Caki2 (cell line): ENCODE data around the gene RPS19BP1. TPM values are rescaled to one million over a fixed set of nuclear protein-coding genes. Genes with fewer than 3 reads are reported as not detected.
"Not testable (repeated sequence)": the region's sequence is repeated elsewhere in the genome, so short reads cannot be mapped to it uniquely, and the experiment has no call there.

Source experiments
- DNase-seq: peaks from one replicate; pipeline ENCODE4 v3.0.0-alpha.2; 2015; ENCODE audit warnings: low read depth
- in situ Hi-C: cut with HindIII; loops from 2 replicates; pipeline ENCODE4 v1.10.0; 2016; ENCODE audit warnings: low sequenced_read_pairs, low pct_unique_long_range_greater_than_20kb, mixed read lengths
- total RNA-seq: library from RNA; depleted of rRNA; stranded (reverse); fragments of >200 nt; shearing (Covaris generic); gene quantifications from 2 replicates; pipeline ENCODE4 v1.2.3, GENCODE V29; 2014; ENCODE audit warnings: low replicate concordance

The RPS19BP1 gene
- total RNA-seq, 1 experiment from 2014 or later: 209 TPM

GRCh38 chr22:39534591-39535356 is 2.2 kb upstream of the RPS19BP1 start:
- in situ Hi-C loops: no loop called here
- peak; percentile 57 for DNase-seq

DNA sequence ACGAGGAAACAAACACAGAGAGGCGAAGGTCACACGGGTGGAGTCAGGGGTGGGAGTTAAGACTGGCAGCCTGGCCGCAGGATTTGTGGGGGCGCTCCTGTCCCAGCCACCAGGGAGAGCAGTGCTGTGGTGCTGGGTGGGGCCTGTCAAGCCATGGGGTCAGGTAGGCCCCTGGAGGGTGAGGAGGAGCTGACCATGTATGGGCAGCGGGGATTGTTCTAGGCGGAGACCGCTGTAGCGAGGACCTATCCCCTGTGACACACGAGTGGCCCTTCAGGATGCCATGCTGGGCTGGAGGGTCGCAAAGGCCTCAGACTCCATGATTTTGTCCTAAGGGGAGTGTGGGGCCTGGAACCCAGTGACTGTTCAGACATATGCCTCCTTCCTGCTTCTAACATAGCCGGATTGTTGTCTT is 1.6 kb upstream of the RPS19BP1 start:
- in situ Hi-C loops: no loop called here
- no peak for DNase-seq

DNA sequence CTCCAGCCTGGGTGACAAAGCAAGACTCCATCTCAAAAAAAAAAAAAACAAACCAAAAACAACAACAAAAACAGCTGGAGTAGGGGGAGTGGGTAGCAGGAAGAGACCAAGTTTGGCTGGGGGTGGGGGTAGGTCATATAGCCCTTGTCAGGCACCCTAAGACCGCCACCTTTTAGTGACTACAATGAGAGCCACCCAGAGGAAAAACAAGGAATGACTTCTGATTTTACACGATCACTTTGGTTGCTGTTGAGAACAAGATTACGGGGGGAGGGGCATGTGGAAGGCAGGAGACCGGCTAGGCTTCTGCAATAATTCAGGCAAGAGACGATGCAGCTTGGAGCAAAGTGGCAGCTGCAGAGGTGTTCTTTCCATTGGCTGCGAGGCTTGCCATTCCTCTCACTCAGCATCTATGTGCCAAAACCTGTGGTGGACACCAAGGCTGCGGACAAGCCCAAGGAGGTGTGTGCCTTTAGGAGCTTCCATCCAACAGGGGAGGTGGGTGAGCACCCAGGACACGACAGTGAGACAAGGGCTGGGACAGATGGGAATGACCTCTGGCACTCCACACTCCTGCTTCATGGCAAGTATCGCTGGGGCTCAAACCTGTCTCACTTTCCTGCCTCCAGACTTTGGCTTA is 1.7 kb downstream of the RPS19BP1 start:
- in situ Hi-C loops: no loop called here
- DNase-seq: no peak

DNA sequence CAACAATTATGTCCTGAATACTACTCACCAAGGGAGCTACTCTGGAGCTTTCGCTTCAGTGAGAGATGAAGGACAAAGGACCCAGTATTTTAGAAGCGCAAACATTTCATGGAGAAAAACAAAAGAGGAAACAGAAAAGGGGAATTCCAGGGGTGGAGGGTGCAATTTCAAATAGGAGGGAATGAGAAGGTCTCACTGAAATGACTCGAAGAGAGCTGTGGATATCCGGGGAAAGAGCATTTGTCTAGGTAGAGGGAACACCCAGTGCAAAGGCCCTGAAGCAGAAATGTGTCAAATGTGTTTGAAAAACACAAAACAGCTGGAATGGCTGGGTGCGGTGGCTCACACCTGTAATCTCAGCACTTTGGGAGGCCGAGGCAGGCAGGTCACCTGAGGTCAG is 2.4 kb downstream of the RPS19BP1 start:
- in situ Hi-C loops: no loop called here
- no peak for DNase-seq

GRCh38 chr22:39529487-39529851 is 3.1 kb downstream of the RPS19BP1 start:
- no peak for DNase-seq
- in situ Hi-C loops: no loop called here

- in situ Hi-C loops: no loop called here
- DNase-seq: peak; percentile 85
Measured at GRCh38 chr22:39528681-39529486, 3.7 kb downstream of the RPS19BP1 start.

DNA sequence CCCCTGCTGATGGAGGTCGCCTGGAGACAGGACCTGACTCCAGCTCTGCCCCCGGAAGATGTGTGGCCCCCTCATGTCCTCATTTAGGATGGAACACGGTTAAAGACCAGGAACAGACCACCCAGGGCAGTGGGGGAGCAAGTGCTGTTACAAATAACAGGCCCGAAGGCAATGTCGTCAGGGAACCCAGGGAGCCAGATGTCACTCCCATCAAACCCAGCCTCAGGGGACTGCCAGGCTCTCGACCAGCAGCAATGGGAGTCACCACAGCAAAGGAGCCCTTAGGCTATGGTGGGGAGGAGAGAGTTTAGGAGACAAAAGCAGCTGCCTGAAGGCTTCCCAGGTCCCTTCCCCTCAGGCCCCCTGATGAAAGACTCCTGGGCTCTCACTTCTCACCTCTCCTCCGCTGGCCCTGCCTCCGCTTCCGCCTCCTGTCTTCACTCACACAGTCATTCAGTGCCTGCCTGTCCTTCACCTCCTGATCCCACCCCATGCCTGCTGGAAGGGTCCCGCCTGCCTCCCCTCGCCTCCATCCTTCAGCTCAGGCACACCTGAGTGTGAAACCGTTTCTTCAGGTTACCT is 4.4 kb downstream of the RPS19BP1 start:
- in situ Hi-C loops: no loop called here
- DNase-seq: no peak

DNA sequence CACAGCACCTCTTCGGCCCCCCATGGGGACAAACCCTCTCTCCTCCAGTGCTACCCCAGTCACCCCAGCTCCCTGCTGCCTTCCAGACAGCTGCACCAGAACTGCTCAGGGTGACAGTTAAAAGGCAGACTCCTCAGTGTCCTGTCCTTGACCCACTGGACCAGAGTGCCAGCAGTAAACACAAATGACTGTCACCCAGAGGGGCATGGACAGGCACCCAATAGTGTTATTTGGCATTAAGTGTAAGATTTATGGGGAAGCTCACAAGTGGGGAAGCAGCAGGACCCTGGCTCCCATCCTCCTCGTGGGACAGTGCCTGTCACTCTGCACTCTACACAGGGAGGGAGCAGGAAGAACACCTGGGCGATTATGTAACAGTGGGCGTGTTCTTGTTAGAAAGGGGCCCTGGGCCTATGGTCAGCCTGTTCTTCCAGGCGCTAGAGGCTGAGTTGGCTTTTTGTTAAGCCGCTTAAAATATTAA is 5.0 kb downstream of the RPS19BP1 start:
- in situ Hi-C loops: no loop called here

DNA sequence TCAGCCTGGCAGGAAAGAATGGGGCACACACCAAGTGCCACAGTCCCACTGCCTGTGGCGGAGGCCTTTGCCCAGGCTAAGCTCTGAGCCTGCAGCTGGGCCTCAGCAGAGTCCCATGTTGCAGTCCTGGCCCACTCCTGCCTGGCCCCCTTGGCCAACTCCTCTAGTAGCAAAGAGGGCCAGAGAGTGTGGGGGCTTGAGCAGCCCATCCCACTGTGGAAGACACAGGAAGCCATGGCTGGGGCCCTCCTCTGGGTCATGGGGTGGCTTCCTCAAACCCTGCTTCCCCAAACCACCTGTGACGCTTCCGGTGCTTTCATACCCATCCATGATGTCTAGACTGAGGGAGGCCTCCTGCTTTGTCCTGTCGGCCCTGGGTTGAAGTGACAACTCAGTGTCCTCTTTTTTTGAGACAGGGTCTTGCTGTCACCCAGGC is 5.8 kb downstream of the RPS19BP1 start:
- DNase-seq: no peak
- in situ Hi-C loops: no loop called here

More for the DNA sequence above, 5.0 kb downstream of the RPS19BP1 start:
- DNase-seq: no peak

DNA sequence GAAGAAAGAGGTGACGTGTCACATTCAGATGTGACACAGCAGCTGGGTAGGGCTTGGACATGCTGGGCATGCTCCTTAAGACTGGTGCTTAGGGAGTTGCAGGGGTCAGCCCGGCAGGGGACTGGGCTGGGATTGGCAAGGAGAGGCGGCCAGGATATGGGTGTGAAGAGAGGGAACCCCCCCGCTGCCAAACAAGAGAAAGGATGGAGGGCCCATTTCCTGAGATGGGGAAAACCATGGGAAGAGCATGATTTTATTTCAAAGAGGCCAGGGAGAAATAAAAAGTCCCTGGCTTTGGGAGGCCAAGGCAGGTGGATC is 6.9 kb downstream of the RPS19BP1 start:
- in situ Hi-C loops: no loop called here

GRCh38 chr22:39524753-39525657 is 7.5 kb downstream of the RPS19BP1 start:
- in situ Hi-C loops: no loop called here
- no peak for DNase-seq

More for the DNA sequence above, 6.9 kb downstream of the RPS19BP1 start:
- no peak for DNase-seq

DNA sequence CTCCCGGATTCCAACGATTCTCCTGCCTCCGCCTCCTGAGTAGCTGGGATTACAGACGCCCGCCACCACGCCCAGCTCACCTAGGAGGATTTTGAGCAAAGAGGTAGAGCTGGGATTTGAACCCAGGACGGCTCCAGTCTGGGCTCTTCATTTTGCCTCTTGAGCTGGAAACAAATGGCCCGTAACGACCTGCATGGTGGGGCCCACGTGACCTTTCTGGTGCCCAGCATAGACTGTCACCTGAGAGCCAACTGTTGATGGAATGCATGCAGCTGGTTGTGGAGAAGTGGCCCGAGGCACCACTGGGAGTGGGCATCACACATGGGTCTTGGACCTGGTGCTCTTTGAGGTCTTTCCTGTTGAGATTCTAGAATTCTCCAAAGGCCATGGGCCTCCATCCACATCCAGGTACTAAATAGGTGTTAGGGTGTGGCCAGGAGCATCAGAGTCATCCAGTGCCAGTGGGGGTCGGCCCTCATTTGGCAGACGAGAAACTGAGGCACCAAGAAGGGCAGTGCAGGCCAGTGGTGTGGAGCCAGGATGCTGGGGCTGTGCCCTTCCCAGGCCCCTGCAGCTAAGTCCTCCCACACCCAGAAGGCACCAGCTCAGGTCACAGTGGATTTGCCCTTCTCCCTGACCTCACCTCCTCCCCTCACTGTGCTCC is 8.3 kb downstream of the RPS19BP1 start:
- in situ Hi-C loops: no loop called here

GRCh38 chr22:39522567-39523300 is 9.8 kb downstream of the RPS19BP1 start:
- in situ Hi-C loops: no loop called here
- peak; percentile 65 for DNase-seq

More for the DNA sequence above, 8.3 kb downstream of the RPS19BP1 start:
- no peak for DNase-seq

GRCh38 chr22:39522091-39522490 is 10.5 kb downstream of the RPS19BP1 start:
- DNase-seq, in situ Hi-C loops: not testable (repeated sequence)

GRCh38 chr22:39521106-39521885 is 11.3 kb downstream of the RPS19BP1 start:
- DNase-seq, in situ Hi-C loops: not testable (repeated sequence)
